AG08395 (cell line): ENCODE measurements around the gene SNCG.

Experiments
- DNase-seq: peaks from one replicate; pipeline ENCODE4 v3.0.0; 2012; ENCODE audit warnings: mixed read lengths, low spot score

SNCG gene

DNA sequence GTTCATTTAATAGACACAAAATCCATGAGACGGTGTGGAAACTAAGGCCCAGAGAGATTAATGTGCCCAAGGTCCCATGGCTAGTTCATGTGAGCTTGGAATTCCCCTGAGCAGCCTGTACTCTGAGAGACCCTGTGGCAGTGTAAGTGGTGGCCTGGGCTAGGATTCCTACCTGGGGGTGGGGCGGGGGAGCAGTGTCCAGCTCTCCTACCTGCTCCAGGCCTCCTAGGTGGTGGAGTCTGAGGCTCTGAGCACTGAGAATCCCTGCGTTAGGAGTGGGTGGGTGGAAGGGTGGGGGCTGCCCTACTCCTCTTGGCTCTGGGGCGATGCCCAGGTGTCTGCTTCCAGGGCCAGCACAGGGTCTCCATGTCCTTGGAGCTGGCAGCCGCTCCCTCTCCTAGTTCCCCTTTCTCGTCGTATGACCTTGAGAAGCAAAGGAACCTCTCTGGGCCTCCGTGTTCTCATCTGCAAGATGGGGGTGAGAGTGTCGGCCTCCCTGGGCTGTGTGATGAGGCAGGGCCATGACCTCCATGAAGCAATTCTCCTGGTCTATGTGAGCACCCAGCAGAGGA, 2.5 kb downstream of the SNCG start:
- no peak for DNase-seq

DNA sequence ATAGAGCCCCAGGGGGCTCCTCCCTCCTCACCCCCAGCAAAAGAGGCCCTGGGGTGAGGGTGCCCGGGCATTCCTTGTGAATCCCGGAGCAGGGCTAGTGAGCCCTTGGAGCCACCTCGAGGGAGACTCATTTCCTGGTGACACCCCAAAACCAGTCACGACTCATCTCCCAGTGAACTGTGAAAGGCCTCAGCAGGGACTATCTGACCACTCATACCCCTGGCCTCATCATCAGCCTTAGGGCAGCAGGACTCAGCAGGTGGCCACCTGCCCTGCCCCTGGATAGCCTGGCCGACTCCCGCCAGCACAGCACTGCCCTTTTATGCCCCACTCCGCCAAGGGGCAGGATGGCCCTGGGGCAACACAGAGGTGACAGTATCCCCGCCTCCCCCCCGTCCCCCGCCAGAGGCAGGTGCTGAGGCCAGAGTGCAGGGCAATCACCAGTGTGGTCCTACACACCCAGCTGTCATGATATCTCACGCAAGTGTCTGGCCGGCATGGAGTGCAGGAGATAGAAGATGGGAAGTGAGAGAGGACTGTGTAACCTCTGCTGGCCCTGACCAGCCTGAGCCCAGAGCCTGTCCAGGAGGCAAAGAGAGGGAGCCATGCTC, 3.2 kb downstream of the SNCG start:
- DNase-seq, result no peak

DNA sequence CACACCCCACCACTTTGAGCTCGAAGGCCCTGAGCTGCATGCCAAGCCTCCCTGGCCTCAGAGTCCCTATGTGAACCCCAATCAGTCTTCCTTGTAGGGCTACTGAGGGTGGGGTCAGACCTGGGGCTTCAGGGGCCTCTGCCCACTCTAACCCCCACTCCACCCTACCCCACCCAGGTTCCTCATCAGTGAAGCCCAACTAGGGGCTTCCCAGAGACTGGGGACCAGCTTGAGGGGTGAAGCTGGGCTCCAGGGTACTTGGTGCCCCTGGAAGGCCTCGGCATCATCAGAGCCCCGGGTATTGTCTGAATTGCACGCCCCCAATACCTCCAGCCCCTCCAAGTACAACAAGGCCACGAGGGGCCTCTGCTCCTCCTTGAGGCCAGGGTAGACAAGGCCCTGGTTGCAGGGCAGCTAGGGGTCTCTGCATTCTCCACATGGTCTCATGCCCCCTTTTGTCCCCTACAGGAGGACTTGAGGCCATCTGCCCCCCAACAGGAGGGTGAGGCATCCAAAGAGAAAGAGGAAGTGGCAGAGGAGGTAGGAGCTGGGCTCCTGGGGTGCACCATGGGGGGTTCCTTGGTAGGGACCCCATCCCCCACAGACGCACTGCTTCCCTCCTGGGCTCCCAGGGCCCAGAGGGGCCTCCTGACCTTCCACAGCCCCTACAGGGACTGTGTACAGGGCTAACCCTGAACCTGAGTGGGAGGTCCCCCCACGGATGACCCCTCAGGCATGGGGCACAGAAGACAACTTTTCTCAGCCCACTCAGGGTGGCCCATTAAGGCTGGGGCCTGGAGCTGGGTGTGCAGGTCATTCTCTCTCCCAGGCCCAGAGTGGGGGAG, 4.0 kb downstream of the SNCG start:
- DNase-seq, result no peak

DNA sequence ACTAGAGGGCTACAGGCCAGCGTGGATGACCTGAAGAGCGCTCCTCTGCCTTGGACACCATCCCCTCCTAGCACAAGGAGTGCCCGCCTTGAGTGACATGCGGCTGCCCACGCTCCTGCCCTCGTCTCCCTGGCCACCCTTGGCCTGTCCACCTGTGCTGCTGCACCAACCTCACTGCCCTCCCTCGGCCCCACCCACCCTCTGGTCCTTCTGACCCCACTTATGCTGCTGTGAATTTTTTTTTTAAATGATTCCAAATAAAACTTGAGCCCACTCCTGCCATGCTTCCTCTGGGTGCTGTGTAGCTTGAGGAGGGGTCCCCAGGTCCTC, 4.5 kb downstream of the SNCG start:
- DNase-seq, result no peak

DNA sequence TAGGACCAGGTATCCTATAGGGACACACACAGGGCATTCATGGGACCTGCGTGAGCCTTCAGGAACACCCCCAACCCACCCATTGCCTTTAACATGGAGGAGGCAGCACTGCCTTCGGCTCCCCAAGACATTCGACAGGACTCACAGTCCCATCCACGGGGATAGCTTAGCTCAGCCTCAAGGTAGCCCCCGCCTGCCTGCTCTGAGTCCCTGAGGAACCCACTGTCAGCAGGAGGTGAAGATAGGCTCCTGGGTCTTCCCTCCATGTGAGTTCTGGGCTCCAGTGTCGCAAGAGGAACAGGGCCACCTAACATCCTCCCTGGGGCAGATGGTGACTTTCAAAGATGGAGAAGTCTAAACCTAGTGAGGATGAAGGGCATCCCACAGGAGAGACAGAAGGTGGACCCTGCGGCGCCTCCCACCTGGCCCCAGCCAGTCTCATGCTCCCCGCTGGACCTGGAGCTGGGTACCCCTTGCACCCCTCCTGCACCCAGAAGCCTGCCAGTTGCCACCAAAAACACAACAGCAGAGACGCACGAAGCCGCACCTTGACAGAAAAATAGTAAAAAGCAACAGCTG, 5.0 kb downstream of the SNCG start:
- no peak for DNase-seq

DNA sequence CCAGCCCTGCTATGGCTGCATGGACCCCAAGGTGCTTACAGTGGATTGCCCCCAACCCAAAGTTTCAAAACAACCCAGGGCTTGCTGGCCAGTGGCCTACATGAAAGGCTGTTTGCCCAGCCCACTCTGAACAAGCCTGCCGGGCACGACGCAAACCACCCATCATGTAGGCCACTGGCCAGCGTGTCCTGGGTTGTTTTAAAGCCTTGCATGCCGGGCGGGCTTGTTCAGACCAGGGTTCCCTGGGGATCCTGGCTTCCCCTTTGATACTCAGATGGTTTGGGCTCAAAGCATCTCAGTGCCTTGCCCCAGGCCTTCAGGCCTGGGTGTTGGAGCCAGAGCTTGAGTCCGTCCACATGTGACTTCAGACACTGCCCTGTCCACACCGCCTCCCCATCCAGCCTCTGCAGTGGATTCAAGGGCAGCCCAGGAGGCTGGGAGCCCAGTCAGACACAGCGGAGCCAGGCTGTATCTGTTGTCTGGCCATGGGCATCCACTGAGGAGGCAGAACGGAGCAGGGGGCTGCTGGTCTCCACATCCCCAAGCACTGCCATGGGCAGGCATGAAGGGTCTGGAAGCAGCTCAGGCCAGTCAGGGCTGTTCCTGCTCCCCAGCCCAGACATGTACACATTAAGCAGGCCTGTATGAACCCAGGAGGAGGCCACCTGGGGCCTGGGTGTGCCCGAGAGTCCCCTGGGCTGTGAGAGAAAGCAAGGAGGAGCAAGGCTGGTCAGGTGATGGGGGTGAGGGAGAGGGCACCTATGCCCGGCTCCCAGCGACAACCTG, 5.9 kb downstream of the SNCG start:
- no peak for DNase-seq

DNA sequence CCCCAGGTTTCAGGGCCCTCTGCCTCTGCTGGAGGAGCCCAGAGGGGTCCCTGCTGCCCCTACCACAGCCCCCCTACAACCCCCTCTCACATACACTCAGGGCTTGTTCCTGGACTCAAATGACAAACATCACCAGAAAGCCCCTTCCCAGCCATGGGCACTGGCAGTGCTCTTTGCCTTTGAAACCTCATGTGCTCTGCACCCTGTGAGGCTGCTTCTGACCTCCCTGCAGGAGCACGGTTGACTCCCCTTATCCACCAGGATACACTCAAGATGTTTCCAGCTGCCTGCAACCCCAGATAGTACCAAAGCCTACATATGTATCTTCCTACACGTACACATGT, 6.4 kb downstream of the SNCG start:
- DNase-seq, result no peak

DNA sequence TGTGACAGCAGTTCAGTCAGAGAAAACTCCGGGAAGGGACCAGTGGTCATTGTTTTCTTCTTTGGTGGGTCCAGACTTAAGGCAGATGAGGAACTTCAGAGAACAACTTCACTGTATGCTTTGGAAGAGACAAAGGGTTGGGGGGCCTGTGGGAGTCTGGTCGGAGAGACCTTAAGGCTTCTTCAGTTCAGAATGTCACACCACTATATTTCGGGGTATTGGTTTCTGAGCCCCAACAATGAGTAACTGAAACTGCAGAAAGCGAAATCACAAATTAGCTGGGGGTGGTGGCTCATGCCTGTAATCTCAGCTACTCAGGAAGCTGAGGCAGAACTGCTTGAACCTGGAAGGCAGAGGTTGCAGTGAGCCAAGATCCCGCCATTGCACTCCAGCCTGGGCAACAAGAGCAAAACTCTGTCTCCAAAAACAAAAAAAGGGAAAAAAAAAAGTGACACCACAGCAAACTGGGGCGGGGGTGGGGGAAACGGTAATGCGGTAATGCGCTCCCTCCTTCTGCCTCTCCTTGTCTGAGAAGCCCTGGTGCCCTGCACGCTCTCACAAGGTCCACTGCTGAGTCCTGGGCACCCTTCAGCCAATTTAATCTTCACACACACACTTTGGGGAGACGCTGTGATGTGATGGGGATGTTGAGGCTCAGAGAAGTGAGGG, 7.7 kb downstream of the SNCG start:
- no peak for DNase-seq

DNA sequence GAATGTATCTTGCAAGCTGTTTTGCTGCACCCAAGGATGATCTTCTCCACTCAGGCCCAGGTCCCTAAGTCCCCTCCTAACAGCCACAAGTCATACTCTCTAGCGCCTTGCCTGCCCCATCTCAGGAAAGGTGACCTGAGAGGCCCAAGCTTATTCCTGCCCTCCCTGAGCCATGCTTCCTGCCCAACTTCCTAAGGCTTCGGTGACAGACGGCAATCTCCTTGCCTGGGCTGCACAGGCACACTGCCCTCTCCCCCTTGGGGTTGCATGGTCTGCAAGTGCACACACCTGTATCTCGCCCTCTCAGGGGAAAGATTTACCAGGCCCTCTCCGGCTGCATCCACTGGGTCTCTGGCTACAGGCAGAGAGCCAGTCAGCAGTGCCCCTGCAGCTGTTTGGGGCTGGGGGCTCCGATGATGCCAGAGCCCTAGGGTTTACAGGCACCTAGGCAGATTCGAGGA, 9.1 kb downstream of the SNCG start:
- DNase-seq, result no peak

DNA sequence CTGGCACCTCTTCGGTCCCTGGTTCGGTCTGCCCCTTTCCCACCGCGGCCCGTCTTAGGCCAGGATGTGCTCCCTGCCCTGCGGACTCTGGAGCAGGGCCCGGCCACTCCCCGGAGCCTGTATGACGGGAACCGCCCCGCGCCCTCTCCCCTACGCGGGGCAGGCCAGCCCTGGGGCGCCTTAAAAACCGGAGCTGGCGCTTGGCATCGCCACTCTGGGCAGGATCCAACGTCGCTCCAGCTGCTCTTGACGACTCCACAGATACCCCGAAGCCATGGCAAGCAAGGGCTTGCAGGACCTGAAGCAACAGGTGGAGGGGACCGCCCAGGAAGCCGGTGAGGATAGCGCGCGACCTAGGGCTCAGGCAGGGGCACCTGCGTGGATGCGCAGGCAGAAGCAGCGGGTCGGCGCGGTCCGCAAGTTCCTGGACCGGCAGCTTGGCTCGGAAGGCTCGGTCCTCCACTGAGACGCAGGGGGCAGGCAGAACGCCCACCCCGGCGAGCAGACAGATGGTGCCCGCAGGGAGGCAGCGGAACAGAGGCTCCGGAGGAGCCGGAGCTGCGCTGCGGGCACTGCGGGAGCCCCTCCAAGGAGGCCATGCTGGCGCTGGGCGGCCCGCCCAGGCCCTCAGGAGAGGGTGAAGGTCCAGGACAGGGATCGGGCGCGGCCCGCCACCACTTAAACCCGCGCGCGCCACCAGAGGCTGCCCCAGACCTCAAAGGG, 10.0 kb downstream of the SNCG start, which contains the start of gene ADIRF:
Gene ADIRF, plus strand, starts transcription at position 212 of the 723 bp plus-strand sequence. Its CDS starts 63 bp downstream, at position 275.
- peak; percentile 52 for DNase-seq

DNA sequence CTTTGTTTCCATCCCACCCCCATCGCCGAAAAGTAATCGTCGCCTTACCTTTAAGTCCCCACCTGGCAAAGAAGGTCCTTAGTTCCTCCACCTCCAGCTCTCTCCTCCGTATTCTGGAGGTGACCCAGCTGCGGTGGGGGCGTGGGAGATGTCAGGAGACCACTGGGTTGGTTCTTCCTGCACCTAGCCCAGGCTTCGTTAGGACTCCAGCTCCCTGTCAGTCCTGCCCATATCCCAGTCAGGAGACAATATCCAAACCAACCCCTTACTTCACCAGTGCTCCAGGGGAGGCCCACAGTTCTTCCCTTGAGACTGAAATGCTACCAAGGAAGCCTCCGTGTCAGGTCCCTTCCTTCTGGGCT, 10.6 kb downstream of the SNCG start:
- no peak for DNase-seq

DNA sequence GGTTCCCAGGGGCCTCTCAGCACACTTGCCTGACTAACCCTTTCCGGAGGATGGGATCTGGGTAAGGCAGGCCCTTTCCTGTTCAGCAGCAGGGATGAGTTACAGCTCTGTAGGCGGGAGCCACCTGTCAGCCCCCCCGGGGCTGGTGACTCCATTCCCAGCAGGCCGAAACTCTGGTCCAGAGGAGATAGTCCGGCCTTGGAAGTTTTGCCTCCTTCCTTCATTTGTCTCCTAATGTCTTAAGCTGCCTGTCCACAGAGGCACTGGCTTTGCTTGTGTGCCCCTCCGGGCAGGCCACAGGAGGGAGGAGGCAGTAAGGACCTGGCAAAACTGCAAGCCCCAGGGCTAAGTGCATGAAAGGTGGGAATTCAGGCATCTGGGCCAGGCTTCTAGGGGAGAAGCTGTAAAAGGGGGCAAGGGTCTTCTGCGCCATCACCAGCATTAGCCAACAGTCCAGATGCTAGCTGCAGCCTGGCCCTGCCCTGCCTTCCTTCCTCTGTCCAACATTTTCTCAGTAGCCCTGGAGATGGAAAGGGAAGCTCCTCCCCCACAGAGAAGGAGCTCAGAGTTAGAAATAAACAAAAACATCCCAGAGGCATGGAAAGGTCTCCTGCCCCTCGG, 11.1 kb downstream of the SNCG start:
- peak; percentile 50 for DNase-seq

DNA sequence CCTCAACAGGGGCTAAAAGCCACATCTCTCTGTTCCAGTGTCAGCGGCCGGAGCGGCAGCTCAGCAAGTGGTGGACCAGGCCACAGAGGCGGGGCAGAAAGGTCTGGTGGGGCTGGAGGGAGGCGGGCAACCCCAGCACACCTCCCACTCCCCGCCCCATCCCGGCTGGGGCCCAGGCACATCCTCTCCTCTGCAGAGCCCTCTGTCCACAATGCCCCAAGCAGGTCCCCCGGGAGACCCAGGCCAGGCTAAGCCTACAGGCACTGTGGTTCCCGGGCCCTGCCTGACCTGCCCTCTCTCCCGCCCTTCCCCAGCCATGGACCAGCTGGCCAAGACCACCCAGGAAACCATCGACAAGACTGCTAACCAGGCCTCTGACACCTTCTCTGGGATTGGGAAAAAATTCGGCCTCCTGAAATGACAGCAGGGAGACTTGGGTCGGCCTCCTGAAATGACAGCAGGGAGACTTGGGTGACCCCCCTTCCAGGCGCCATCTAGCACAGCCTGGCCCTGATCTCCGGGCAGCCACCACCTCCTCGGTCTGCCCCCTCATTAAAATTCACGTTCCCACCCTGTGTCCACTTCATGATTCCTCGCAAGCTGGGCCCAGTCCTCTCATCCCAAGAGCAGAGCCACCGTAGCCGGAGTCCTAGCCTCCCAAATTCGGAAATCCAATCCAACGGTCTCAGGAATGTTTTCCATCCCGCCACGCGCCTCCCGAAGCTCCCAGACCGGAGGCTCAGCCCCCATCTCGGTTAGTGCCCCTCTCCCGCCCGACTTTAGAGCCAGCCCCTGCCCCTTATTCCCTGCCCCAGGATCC, 12.0 kb downstream of the SNCG start:
- DNase-seq, result peak; percentile 86

DNA sequence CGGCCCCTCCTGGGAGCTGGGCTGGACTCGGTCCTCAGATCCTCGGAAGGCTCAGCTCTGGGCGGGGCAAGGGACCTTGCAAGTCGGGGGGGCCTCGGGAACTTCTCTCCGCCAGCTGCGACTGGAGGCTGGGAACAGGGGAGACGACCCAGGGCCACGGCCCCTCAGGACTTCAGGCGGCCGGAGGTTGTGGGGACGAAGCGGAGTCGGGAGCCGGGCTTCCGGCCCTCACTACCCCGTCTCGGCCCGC, 12.5 kb downstream of the SNCG start:
- no peak for DNase-seq

DNA sequence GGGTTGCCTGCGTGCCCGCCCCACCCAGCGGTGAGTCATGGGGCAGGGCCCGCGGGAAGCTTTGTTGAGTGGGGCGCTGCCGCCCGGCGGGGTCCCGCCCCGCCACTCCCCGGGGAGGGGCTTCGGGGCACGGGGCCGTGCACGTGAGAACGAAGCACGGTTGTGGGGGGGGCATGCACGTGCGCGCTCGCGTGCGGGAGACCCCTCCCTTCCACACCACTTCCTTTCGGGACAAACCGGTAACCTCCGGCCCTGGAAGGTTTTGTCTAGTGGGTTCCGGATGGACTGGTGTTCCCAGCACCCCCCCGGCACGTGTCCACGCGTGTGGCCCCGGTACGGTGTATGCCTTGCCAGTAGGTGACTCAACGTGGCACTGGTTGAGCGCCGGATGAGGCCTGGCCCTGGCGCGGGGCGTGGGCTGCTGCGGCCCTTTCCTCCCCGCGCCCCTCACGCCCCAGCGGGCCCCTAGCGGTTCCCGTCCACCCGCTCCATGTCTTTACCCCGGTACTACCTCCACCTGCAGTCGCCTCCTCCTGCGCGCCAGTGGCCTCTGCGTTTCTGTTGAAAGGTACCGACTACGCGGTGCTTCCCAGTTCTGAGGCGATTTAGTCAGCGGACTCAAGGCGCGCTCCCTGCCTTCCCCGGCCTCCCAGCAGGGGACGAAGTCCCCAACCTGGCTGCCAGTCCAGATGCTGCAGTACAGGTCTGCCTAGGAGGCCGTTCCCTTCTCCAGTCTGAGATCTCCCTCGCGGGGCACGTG, 13.0 kb downstream of the SNCG start:
- peak; percentile 94 for DNase-seq

DNA sequence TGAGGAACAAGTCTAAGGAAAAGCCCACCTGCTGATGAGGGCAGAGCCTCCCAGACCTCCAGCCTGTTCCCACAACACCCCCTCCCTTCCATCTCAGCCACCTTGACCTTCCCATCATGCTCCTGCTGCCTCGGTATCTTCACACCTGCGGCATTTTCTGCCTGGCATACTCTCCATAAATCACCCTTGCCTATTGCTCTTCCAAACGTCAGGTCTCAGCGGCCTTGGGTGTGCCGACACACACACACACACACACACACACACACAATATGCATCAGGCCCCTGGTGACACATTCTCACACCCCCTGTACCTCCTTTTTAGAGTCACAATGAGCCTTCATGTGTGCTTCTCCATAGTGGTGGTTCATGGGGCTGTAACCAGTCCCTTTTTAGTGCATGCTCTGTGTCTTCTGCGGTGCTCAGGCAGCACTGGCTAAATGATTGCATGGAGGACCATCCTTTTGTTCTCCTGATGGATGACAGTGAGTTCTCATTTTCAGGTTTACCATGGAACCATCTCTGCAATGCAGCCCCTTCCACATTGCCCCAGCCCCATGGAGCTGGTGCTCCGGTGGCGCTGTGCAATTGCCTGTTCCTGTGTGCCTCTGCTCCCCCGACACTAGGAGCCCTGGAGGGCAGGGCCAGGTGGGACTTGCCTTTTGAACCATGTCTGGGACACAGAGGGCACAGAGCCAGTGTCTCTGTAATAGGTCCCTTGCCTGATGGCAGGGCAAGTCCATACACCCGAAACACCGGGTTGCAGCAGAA, 14.4 kb downstream of the SNCG start:
- DNase-seq, result no peak

DNA sequence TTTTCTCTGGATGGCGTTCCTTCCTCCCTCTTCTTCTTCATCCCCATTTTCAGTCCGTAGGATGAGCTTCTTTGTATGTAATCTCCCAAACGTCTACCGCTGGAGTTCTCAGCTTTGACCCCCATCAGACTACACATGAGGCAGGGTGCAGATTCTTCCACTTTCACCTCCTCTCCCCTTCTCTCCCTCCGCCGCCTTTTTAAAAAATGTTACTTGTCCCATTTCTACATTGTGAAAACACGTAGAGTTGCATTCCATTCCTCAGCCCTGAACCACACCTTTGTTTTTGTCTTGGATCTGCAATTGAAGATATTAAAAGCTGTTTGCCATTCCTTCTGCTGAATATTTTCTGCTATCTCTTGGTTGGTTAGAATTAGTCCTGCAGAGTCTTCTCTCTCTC, 16.1 kb downstream of the SNCG start:
- DNase-seq, result no peak

DNA sequence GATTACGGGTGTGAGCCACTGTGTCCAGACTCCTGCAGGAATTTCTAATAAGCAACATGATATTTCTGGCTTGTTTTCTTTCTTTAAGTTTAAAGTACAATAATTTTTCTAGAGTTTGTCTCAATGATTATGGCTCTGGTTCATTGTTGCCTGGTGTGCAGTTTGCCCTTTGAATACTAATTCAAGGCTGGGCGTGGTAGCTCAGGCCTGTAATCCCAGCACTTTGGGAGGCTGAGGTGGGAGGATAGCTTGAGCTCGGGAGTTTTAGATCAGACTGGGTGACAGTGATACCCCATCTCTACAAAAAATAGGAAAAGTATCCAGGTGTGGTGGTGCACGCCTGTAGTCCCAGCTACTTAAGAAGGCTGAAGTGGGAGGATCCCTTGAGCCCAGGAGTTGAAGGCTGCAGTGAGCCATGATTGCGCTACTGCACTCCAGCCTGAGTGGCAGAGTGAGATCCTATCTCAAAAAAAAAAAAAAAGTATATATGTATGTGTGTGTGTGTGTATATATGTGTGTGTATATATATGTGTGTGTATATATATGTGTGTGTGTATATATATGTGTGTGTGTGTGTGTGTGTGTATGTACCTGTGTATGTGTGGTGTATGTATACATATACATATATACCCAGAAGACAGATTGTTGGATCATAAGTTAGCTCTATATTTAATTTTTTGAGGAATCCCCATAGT, 18.1 kb downstream of the SNCG start:
- DNase-seq, result no peak
